B cell (primary cell): ENCODE measurements around the gene ATP5F1E. TPM values are rescaled to one million over a fixed set of nuclear protein-coding genes. Genes with fewer than 3 reads are reported as not detected.

ENCODE experiments used
- ATAC-seq: fragments of 200-7000 bp; cut with Tn5 transposase; one replicate; pipeline ENCODE4 v1.10.0; 2021; ENCODE audit warnings: low read depth, mild to moderate bottlenecking, moderate number of reproducible peaks, moderate library complexity
- CTCF ChIA-PET: fragments of 350-600 bp; sonication (Branson Sonifier 250); formaldehyde crosslinking; loops from one replicate; lab custom pipeline; 2021; ENCODE audit warnings: antibody characterized with exemption, inconsistent platforms; lab: Charles Lee
- POLR2A ChIA-PET: fragments of 350-600 bp; sonication (Branson Sonifier 250); formaldehyde crosslinking; loops from one replicate; lab custom pipeline; 2021; ENCODE audit warnings: antibody characterized with exemption; lab: Charles Lee
- DNase-seq: peaks from one replicate; pipeline ENCODE4 v3.0.0; 2013
- H2AFZ ChIP-seq: 2 replicates; pipeline ENCODE4 v1.6.1; 2012; ENCODE audit warnings: mild to moderate bottlenecking, low read depth, low read length; ENCODE audit not compliant: insufficient read depth, poor library complexity, severe bottlenecking
- H3K27ac ChIP-seq, 2 donors: 1 replicate in 1 of 2; 2 replicates in 1 of 2; pipeline ENCODE4 v1.5.1; 2012 to 2013; ENCODE audit warnings: low read length in 2 of 2, mild to moderate bottlenecking in 2 of 2, moderate library complexity in 1 of 2
- H3K27me3 ChIP-seq, 4 experiments: fragments of 200-600 bp in 1 of 4; sonication (generic) in 1 of 4; replicated peaks in 1 of 4; 1 replicate in 2 of 4; 2 replicates in 2 of 4; pipeline versions ENCODE4 v1.6.1 to v1.7.0; 2013 to 2016; ENCODE audit warnings: low read length in 3 of 4, mild to moderate bottlenecking in 2 of 4, mixed read lengths in 1 of 4, moderate library complexity in 1 of 4; ENCODE audit not compliant: insufficient read depth in 4 of 4, control insufficient read depth in 3 of 4; ENCODE audit errors: control extremely low read depth in 1 of 4
- H3K36me3 ChIP-seq, 2 experiments: replicated peaks in 1 of 2; 1 replicate in 1 of 2; 2 replicates in 1 of 2; pipeline versions ENCODE4 v1.6.1 to v1.7.1; 2013; ENCODE audit warnings: low read length in 1 of 2; ENCODE audit not compliant: insufficient read depth in 2 of 2, control insufficient read depth in 1 of 2; ENCODE audit errors: control extremely low read depth in 1 of 2, extremely low read depth in 1 of 2
- H3K4me1 ChIP-seq, 2 donors: fragments of 200-600 bp in 1 of 2; sonication (generic) in 1 of 2; 1 replicate in 1 of 2; 2 replicates in 1 of 2; pipeline versions ENCODE4 v1.5.1 to v1.6.1; 2013 to 2017; ENCODE audit warnings: low read length in 2 of 2; ENCODE audit not compliant: control insufficient read depth in 2 of 2, insufficient read depth in 2 of 2
- H3K4me2 ChIP-seq: replicated peaks from 2 replicates; pipeline ENCODE3; 2012; ENCODE audit warnings: mild to moderate bottlenecking, low read depth, low read length; ENCODE audit not compliant: poor library complexity, severe bottlenecking
- H3K4me3 ChIP-seq, 5 experiments: fragments of 200-600 bp in 1 of 5; sonication (generic) in 1 of 5; 1 replicate in 3 of 5; 2 replicates in 2 of 5; pipeline versions ENCODE4 v1.5.1 to v1.7.0; 2011 to 2016; ENCODE audit warnings: low read length in 4 of 5, mild to moderate bottlenecking in 4 of 5, low read depth in 2 of 5, control low read depth in 1 of 5, moderate library complexity in 1 of 5; ENCODE audit not compliant: insufficient read depth in 1 of 5; ENCODE audit errors: control extremely low read depth in 1 of 5, extremely low read depth in 1 of 5
- H3K79me2 ChIP-seq: fragments of 200-600 bp; sonication (generic); one replicate; pipeline ENCODE4 v1.6.0; 2016; ENCODE audit warnings: low read length; ENCODE audit not compliant: control insufficient read depth, insufficient read depth
- H3K9ac ChIP-seq: fragments of 200-600 bp; sonication (generic); 2 replicates; pipeline ENCODE4 v1.6.1; 2017; ENCODE audit warnings: mild to moderate bottlenecking, low read length, moderate library complexity
- H3K9me3 ChIP-seq, 3 donors: one replicate each; pipeline versions ENCODE4 v1.6.1 to v1.7.1; 2013; ENCODE audit warnings: low read length in 2 of 3; ENCODE audit not compliant: control insufficient read depth in 2 of 3, insufficient read depth in 1 of 3; ENCODE audit errors: control extremely low read depth in 1 of 3
- H4K20me1 ChIP-seq: 2 replicates; pipeline ENCODE4 v1.6.0; 2012; ENCODE audit warnings: mild to moderate bottlenecking, low read length; ENCODE audit not compliant: insufficient read depth, control insufficient read depth, poor library complexity, severe bottlenecking
- H3K27ac Mint-ChIP-seq: one replicate; pipeline ENCODE4 v1.8.0; 2021; ENCODE audit warnings: mixed read lengths
- H3K27me3 Mint-ChIP-seq: one replicate; pipeline ENCODE4 v1.8.0; 2021; ENCODE audit warnings: mixed read lengths
- H3K4me1 Mint-ChIP-seq: one replicate; pipeline ENCODE4 v1.8.0; 2021; ENCODE audit warnings: mixed read lengths
- H3K4me3 Mint-ChIP-seq: one replicate; pipeline ENCODE4 v1.8.0; 2021; ENCODE audit warnings: mixed read lengths
- H3K9me3 Mint-ChIP-seq: one replicate; pipeline ENCODE4 v1.8.0; 2022; ENCODE audit warnings: mixed read lengths; ENCODE audit not compliant: insufficient read depth
- CTCF ChIP-seq: fragments of 200-600 bp; IDR thresholded peaks from one replicate; pipeline ENCODE4 v1.8.0; 2022; ENCODE audit warnings: antibody characterized with exemption, mild to moderate bottlenecking
- EZH2 ChIP-seq: IDR thresholded peaks from 2 replicates; pipeline ENCODE4 v1.6.1; 2012; ENCODE audit warnings: borderline replicate concordance, low read depth, mild to moderate bottlenecking, moderate library complexity, low read length; ENCODE audit not compliant: insufficient read depth, poor library complexity, severe bottlenecking
- WGBS: methylation state at CpG from one replicate; pipeline ENCODE4 v1.1.5; 2013; ENCODE audit warnings: missing lambda C conversion rate; ENCODE audit not compliant: insufficient coverage; 5-methylcytosine and 5-hydroxymethylcytosine counted together
- intact Hi-C: fragments of 100-400 bp; cut with micrococcal nuclease; formaldehyde crosslinking; loops from one replicate; pipeline ENCODE4 v1.10.0; 2022
- polyA plus RNA-seq: library from polyadenylated mRNA; depleted of rRNA; stranded (reverse); fragments of >200 nt; gene quantifications from 2 replicates; pipeline ENCODE4 v1.2.3, GENCODE V29; 2012
- total RNA-seq, 2 donors: library from RNA; stranded (reverse); fragments of 120-200 nt in 1 of 2; gene quantifications; 1 replicate in 1 of 2; 2 replicates in 1 of 2; pipeline versions ENCODE4 v1.2.3 to v1.2.4, GENCODE V29; 2013 to 2022

Gene ATP5F1E
- total and polyA plus RNA-seq, 2 donors (not counting 1 experiment from before 2014, with no cell fraction given): 22.2 to 55.0 TPM

GRCh38 chr20:59003836-59004492 is 28.2 kb downstream of the ATP5F1E start:
- DNase-seq: no peak
- H3K4me2 ChIP-seq: peak overlapping the region; percentile 86
- peaks cover 62% of the 10 kb centered on the region for H4K20me1 ChIP-seq
- peaks cover 0 to 6% (median 0%) of the 10 kb centered on the region in 3 donors for H3K9me3 ChIP-seq
- POLR2A ChIA-PET: interaction anchor here (3.1 kb wide), 1 partner anchor 28 kb away, joined by 30 read pairs; the partner anchor contains the start of gene ATP5F1E
- ATAC-seq: no peak
- TF ChIP-seq EZH2 (no peak), CTCF (no peak)
- H2AFZ ChIP-seq: no peak overlapping the region
- Mint-ChIP-seq H3K9me3 (no peaks in the 10 kb centered on the region), H3K27me3 (no peaks in the 10 kb centered on the region), H3K4me3 (peak overlapping the region; percentile 96), H3K27ac (peak overlapping the region; percentile 99), H3K4me1 (peaks cover 61% of the 10 kb centered on the region)
- H3K36me3 ChIP-seq: peaks cover 0 to 45% of the 10 kb centered on the region in 2 experiments
- H3K4me3 ChIP-seq: peak overlapping the region; percentile 77 to 91 (median 88)
- peak overlapping the region; percentile 80 for H3K9ac ChIP-seq
- H3K4me1 ChIP-seq: peaks cover 46 to 67% of the 10 kb centered on the region in 2 donors
- H3K27me3 ChIP-seq: no peaks in the 10 kb centered on the region
- CTCF ChIA-PET: interaction anchor here (2.2 to 2.9 kb wide), 2 partner anchors 28 to 133 kb away, joined by 7 to 19 read pairs; partner anchors contain the start of gene ATP5F1E
- peak overlapping the region; percentile 97 for H3K27ac ChIP-seq
- intact Hi-C loops: loop anchor here (1.0 to 10.0 kb wide), 5 partner anchors 23 to 1609 kb away; partner anchors contain the start of genes NELFCD and RBM38
- 61% methylated on average over 16 of the region's 16 CpGs for WGBS
- peaks cover 81% of the 10 kb centered on the region for H3K79me2 ChIP-seq
